GM21447 (cell line): Measurements from ENCODE around the gene GTF2A1.
A peak's percentile ranks its signal among the peaks of the same experiment; 100 is the strongest.

Source experiments
- ATAC-seq: cut with Tn5 transposase; IDR thresholded peaks from one replicate; pipeline ENCODE4 v1.9.1; 2021; ENCODE audit not compliant: unreplicated experiment

Gene GTF2A1

GRCh38 chr14:81179631-81180030, 41.1 kb downstream of the GTF2A1 start:
- no peak for ATAC-seq

- peak; percentile 57 for ATAC-seq
These were observed 42.7 kb downstream of the GTF2A1 start for GRCh38 chr14:81178063-81178462.

GRCh38 chr14:81177225-81177624, 43.5 kb downstream of the GTF2A1 start:
- ATAC-seq = no peak

- ATAC-seq = no peak
These were observed 44.5 kb downstream of the GTF2A1 start for GRCh38 chr14:81176241-81176640.

GRCh38 chr14:81172881-81173280, 47.9 kb downstream of the GTF2A1 start:
- ATAC-seq = no peak

GRCh38 chr14:81172353-81172752, 48.4 kb downstream of the GTF2A1 start:
- ATAC-seq = no peak

- ATAC-seq = no peak
These were observed 49.9 kb downstream of the GTF2A1 start for GRCh38 chr14:81170829-81171195.

GRCh38 chr14:81170104-81170828, 50.5 kb downstream of the GTF2A1 start:
- peak; percentile 93 for ATAC-seq

GRCh38 chr14:81169711-81170103, 51.1 kb downstream of the GTF2A1 start:
- peak; percentile 27 for ATAC-seq

GRCh38 chr14:81169267-81169666, 51.5 kb downstream of the GTF2A1 start:
- no peak for ATAC-seq

GRCh38 chr14:81166121-81166520, 54.6 kb downstream of the GTF2A1 start:
- no peak for ATAC-seq

GRCh38 chr14:81165188-81165587, 55.6 kb downstream of the GTF2A1 start:
- no peak for ATAC-seq

GRCh38 chr14:81164167-81164774, 56.5 kb downstream of the GTF2A1 start:
- ATAC-seq = peak; percentile 99

- ATAC-seq = no peak
These were observed 57.8 kb downstream of the GTF2A1 start for GRCh38 chr14:81162941-81163340.

GRCh38 chr14:81161749-81162148, 59.0 kb downstream of the GTF2A1 start:
- ATAC-seq = no peak

- ATAC-seq = no peak
These were observed 59.7 kb downstream of the GTF2A1 start for GRCh38 chr14:81161088-81161487.

GRCh38 chr14:81157431-81157830, 63.3 kb downstream of the GTF2A1 start:
- no peak for ATAC-seq

GRCh38 chr14:81153187-81153586, 67.6 kb downstream of the GTF2A1 start:
- peak; percentile 51 for ATAC-seq

- ATAC-seq = no peak
These were observed 72.1 kb downstream of the GTF2A1 start for GRCh38 chr14:81148635-81149034.

GRCh38 chr14:81147140-81147897, 73.4 kb downstream of the GTF2A1 start:
- peak; percentile 70 for ATAC-seq

- ATAC-seq = no peak
These were observed 75.7 kb downstream of the GTF2A1 start for GRCh38 chr14:81144824-81145603.
